Measurements from ENCODE around the gene CEP164.
"Not testable (repeated sequence)": the region's sequence is repeated elsewhere in the genome, so short reads cannot be mapped to it uniquely, and the experiment has no call there.

The CEP164 gene

DNA sequence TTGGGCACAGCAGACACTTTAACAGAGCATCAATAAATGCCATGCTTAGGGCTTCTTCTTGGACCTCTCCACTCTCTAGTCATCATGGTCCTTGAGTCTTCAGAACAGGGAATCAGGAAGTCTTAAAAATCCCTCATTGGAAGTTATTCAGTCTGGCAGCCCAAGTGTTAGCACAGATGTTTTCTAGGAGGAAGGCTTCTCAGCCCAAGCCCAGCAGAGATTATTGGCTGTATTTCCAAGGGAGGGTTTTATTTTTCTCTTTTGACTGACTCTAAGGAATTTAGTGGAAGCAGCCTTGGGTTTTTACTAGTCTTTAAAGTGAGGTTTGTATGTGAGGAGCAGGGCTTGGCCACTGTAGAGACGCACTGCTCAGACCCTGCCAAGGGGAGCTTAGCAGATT lies 41.9 kb downstream of the CEP164 start:
- DNase-seq = no peak

DNA sequence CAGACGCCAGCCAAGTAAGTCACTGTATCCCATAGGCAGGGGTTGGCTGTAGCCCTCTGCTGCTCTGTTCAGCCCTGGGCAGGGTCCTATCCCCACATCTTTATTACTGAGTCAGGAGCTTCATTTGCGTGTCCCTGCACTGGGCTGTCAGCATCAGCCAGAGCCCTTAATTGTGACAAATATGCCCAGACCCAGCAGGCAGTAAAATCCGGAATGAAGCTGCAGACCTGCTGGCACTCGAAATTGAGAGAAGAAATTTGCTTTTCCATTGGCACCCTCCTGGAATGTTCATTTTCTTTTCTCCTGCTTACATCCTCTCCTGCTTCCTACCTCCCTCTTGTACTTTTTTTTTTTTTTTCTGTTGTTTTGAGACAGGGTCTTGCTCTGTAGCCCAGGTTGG lies 43.8 kb downstream of the CEP164 start:
- no peak for DNase-seq

DNA sequence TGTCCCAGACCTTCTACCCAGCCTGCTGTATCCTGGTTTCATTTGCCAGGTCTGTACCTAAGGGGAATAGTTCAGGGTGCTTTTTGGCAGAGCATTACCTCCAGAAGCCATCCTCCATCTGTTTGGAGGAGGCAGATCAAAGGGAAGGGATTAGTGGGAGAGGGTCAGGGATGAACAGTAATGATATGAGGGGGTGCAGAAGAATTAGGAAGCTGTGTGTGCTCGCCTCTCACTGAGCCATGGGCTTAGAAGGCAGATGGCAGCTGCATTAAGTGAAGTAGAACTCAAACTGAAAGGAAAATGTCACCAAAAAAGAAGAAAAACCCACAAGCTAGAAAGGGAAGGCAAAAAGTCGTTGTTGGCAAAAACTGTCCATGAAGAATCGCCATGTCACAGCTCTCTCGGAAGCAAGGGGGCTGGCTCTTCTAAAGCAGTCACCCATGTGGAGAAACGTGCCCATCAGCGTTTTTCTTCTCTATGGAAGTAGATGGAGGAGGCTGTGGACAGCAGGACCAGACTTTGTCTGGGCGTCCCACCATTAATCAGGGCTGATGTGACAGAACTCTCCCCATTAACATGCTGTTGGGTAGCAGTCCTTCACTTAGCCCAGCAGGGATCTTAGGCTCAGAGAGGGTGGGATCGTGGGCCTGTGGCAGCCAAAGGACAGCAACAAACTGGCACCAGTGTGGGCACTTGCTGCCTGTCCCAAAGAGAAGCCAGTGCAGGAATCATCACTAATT lies 46.8 kb downstream of the CEP164 start:
- no peak for DNase-seq

DNA sequence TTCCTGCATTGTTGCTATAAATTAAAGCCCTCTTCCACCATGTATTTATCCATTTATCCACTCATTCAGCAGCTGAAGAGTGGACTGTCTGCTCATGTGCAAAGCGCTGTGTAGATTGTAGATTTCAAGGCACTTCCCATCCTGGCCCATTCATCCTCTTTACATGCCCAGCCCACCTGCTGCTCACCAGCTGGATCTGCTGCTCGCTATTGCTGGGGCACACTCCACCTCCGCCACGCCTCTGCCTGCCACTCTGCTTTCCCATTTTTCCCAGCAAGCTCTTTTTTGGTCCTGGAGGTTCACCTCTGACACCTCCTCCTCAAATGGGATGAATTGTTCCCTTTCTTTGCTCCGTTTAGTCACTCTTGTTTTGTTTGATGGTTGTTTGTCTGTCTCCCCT lies 48.3 kb downstream of the CEP164 start:
- no peak for DNase-seq

DNA sequence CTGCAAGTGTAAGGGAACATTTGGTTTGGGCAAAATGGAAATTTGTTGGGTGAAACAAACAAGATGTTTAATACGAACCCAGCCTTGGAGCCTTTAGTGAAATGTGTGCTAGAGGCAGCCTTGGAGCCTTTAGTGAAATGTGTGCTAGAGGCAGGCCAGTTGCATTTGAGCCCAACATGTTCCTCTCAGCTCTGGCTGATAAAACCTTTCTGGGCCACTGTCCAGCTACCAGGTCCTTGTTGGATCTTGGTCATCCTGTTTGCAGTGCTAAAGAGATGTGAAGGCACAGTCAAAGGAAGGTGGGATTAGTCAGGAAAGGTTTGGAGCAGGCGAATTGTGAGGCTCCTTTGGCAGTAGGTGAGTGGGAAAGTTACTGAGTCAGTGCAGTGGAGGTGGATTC lies 48.9 kb downstream of the CEP164 start:
- DNase-seq = no peak

DNA sequence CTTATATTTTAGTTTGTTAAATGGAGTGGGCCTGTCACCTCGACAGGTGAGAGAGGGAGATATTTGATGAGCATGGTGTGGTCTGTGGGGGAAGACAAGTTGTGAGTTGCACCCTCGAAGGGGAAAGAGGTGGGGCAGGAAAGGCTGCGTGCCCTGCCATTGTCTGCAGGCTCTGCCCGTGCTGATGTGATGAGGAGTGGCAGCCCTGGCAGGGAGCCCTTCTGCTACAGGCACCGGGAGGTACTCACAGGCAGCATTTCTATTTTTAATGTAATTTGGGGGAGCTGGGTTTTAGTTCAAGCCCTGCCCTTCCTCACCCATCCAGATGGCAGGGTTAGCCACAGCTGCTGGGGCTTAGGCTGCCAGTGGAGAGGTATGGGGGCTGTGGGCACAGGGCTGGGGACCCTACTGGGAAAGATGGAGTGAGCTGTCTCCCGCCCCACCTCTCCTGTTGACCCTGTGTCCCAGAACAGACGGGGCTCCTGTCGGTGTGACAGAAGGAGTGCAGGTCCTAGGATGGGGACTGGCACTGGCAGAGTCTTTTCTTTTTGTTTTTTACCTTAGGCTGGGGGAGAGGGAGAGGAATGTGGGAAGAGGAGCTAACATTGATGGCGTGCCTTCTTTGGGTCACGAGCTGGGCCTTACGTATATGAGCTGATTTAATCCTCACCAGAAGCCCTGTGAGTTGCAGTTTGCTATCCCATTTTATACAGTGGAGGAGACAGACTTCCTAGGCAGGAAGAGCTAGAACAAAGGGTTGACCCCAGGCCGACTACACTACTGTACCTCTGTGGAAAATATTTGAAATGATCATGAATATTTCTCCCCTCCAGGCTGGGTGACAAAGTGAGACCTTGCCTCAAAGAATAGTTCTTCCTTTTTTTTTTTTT lies 51.6 kb downstream of the CEP164 start:
- DNase-seq = no peak

DNA sequence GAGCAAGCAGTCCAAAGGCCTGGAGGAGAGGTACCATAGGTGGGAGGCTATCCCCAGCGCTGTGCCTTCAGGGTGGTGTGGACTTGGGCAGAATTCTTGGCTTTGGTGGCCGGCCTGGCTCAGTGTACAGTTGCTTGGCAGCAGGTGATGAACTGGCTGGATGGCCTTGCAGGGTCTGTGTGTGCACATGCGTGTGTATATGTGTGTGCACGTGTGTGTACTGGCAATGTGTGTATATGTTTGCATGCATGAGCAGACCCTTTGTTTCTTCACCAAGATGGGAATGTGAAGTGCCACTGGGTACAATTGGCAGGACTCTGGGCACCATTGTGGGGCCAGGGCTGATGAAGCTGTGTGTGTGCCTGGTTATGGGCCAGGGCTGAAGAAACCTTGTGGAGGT lies 53.0 kb downstream of the CEP164 start:
- no peak for DNase-seq

DNA sequence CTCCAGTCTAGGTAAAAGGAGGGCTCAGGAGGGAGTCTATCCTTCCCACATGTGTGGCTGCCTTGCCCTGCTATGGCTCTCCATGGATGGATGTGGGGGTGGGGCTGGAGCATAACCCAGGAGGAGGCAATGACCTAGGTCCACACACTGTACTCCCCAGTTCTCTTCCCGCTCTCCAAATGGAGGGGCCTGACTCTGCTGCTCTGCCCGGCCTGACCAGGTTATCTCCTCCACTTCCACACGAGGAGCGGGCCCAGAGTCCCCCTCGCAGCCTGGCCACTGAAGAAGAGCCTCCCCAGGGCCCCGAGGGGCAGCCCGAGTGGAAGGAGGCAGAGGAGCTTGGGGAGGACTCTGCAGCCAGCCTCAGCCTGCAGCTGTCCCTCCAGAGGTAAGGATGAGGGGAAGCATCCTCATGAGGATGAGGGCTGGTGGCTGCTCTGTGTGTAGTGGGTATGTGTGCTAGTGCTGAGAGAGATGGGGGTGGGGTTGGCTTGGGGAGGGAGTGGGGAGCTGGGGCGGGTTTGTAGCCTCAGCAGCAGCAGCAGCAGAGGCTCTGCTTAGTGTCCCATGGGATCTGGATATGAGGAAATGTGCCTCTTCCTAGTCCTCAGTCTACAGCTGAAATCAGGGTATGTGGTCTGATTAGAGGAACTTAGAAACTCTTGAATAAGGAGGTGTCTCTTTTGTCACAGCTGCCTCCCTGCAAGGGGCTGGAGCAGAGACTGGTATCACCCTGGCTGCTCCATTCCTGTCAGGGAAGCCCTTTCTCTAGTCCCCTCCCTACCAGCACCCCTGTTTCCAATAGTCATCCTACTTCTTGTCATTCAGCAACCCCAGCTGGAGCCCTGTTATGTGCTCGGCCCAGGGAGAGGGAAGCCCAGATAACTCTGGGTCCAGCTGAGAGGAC lies 54.1 kb downstream of the CEP164 start:
- DNase-seq = no peak

DNA sequence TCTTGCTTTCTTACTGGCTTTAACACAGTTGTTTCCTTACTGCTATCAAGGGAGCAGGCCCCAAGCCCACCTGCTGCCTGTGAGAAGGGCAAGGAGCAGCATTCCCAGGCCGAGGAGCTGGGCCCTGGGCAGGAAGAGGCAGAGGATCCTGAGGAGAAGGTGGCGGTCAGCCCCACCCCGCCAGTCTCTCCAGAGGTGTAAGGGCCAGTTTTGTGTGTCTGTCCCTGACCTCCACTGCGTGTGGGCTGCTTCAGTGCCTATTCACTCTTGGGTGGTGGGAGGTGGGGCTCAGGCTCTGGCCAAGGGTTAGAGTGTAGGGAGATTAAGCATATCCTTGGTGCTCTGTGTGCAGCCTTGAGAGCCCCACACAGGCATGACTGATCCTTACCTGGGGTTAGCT lies 55.1 kb downstream of the CEP164 start:
- DNase-seq = no peak

DNA sequence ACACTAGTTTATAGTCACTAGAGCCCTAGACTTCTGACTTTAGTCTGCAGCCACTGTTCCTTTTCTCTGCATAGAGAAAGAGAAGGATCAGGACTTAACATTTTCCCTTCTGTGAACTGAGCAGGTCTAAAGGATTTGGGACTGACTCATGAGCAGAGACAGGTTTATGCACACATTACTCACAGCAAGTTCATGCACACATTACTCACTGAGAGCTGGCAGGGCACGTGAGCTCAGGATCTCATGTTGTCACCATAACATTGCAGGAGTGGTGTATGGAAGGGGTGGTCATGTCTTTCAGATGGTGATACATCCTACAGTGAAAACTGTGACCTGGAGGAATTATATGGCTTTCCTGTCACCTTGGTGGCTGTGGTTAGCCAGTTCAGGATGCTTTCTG lies 56.4 kb downstream of the CEP164 start:
- no peak for DNase-seq

DNA sequence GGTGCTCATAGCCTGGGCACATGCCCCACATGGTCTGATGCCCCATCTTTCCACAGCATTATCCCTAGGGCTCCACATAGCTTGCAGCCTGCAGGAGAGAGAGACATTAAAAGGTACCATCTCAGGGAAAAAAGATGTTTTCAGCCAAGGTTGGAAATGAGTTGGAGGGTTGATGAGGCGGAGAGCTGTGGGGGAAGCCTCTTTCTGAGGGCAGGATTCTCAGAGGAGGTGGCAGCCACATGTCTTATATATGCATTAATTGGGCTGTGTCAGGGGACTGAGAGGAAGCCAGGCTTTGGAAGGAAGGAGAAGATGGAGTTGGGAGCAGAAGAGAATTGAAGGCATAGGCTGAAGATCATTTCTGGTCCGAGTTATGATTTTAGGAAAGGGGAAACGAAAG lies 57.8 kb downstream of the CEP164 start:
- no peak for DNase-seq

DNA sequence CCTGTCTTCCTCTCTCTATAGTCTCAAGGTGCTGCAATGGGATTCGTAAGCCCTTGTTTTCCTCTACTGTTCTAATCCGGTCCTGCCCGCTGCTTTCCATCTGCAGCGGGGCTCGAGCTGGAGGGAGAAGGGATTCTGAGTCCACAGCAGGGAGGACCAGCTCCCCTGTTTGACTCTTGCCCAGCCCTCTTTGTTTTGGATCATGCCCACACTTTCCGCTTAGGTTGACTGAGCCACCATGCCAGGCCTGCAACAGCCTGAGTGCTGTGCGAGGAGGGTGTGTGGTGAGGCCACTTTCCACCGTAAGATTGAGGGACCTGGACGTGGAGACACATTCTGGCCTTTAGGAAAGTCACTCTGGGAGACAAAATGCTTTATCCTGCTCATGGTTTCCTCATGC lies 58.3 kb downstream of the CEP164 start:
- DNase-seq = no peak

DNA sequence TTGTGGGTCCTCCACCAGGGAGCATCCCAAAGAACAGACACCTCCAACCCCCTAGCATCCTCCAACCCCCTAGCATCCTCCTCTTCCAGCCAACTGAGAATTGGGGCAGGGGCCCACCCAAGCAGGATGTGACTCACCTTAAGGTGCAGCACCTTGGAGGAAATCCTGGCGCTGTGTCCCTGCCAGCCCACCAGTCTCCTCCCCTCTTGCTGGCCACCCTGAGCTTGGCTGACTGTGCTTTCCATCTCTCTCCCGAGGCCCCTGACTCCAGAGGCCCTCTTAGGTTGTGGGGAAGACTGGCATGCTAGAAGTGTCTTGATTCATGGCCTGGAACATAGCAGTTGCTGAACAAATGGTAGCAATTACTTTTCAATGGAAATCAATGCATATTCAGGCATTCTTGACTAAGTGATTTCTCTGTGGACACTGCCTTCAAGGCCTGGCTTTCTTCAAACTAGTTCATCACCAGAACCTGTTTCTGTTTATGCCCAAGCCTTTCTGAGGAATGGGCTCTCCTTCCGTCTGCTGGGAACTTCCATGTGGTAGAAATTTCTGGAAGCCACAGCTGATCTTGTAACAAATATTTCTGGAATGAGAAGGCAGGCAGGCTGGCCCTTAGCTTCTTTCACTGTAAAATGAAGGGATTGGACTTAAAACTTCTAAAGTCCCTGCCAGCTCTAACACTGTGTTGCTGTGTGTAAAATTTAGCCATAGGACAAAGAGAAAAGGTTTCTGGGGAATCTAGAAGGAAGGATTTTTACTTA lies 60.5 kb downstream of the CEP164 start:
- no peak for DNase-seq

DNA sequence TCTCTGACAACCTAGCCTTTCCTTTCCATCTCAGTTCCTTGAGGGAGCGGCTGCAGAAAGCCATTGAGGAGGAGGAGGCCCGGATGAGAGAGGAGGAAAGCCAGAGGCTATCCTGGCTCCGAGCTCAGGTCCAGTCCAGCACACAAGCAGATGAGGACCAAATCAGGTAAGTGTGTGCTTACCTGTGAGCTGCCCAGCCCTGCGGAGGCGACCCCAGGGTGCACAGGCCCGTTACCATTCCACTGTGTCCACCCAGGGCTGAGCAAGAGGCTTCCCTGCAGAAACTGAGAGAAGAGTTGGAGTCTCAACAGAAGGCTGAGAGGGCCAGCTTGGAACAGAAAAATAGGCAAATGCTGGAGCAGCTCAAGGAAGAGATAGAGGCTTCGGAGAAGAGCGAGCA lies 63.1 kb downstream of the CEP164 start:
- DNase-seq = no peak

DNA sequence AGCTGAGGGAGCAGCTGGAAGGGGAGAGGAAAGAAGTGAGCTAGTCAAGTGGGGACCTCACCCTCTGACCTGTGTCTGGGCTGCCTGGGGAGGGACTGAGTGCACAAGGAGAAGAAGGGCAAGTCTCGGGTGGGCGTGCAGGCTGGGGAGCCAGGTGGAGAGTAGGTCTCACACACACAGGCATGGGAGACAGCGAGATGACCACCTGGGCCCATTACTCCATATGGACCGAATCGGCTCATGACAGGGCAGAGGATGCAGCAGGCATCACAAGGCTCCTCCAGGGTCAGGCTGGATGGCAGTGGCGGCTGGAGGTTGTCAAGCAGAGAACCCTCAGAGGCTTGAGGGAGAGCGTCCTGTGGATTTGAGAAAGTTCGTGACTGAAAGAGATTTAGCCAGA lies 63.5 kb downstream of the CEP164 start:
- no peak for DNase-seq

DNA sequence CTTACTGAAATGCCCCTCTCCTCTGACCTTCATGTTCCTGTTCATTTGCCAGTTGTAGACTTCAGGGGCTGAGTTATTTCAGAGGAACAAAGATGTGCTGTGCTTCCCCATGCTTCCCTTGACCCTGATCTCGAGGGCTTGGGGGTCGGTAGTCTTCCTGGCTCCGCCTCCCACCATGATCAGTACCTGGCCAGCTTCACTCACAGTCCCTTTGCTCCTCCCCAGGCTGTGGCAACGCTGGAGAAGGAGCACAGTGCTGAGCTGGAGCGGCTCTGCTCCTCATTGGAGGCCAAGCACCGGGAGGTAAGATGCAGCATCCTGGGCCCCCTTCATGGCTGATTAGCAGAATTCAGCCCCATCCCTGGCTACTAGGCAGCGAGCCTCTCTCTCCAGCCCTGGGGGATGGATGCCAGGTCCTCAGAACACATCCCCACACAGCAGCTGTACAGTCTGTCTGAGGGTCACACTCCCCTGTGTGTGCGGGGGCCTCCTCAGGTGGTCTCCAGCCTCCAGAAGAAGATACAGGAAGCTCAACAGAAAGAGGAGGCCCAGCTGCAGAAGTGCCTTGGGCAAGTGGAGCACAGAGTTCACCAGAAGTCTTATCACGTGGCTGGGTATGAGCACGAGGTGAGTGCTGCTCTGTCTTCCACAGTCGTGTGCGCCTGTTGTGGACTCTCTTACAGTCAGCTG lies 64.5 kb downstream of the CEP164 start:
- DNase-seq = no peak

DNA sequence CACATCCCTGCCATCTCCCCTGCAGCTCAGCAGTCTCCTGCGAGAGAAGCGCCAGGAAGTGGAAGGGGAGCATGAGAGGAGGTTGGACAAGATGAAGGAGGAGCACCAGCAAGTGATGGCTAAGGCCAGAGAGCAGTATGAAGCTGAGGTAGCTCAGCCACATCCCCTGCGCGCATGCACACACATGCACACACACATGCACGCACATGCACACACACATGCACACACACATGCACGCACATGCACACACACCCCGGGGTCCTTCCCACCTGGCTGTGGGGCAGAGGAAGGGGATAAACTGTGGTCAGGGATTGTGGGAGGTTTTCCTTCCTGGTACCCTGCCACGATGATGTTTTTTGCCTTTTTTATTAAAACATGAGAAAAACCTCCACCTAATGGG lies 65.3 kb downstream of the CEP164 start:
- DNase-seq = no peak

DNA sequence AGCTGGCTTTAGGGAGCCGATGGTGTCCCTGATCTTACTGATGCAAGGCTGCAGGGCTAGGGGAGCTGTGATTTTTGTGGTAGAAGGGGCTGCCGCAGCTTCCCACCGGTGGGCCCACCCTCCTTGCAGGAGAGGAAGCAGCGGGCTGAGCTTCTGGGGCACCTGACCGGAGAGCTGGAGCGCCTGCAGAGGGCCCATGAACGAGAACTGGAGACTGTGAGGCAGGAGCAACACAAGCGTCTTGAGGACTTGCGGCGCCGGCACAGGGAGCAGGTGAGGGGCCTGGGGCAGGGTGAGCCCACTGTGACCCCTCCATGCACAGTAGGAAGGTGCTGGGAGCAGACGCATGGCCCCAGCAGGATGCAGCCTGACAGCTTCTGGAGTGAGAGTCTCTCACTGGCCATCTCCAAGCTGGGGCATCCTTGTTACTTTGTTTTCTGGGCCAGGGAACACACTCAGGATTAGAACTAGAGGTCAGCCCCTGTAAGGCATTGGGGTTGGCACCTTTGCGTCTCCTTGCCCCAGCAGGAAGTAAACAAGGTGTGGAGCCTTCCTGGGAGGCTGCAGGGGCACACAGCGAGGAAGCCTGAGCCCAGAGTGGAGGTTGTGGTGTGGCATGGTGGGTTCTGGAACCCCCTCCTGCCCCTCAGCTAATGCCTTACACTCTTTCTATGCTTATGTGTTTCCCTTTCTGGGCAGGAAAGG lies 66.7 kb downstream of the CEP164 start:
- no peak for DNase-seq

DNA sequence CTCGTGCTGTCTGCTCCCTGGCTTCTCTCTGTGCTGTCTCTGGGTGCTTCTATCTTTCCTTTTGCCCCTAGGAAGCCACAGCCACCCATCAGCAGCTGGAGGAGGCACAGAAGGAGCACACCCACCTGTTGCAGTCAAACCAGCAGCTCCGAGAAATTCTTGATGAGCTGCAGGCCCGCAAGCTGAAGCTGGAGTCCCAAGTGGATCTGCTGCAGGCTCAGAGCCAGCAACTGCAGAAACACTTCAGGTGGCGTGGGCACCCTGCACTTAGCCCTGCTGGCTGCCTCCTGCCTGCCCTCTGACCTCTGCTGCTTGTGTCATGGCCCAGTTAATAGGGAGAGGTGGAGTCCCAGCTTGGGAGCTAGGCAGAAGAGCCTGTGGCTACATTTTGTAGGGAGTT lies 67.8 kb downstream of the CEP164 start:
- no peak for DNase-seq

DNA sequence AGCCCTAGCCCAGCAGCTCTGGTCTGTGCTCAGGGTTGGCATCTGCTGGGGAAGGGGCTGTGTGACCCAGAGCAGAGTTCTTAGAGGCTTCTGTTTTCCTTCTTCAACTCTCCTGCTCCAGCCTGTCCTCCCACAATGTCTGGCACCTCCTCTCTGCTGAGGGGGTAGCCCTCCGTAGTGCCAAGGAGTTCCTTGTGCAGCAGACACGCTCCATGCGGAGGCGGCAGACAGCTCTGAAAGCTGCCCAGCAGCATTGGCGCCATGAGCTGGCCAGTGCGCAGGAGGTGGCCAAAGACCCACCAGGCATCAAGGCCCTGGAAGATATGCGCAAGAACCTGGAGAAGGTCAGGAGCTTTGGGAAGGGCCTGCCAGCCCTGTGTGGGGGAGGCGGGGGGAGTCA lies 69.3 kb downstream of the CEP164 start:
- no peak for DNase-seq

DNA sequence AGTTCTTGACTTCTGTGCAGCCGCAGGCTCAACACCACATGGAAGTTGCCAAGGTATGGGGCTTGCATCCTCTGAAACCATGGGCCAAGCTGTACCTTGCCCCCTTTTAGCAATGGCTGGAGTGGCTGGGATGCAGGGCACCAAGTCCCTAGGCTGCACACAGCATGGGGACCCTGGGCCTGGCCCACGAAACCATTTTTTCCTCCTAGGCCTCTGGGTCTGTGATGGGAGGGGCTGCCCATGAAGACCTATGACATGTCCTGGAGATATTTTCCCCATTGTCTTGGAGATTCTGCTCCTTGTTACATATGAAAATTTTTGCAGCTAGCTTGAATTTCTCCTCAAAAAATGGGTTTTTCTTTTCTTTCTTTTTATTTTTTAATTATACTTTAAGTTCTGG lies 71.0 kb downstream of the CEP164 start:
- DNase-seq = not testable (repeated sequence)

Measured in activated T-cell treated with anti-CD3 and anti-CD28 coated beads, Interleukin-2, amount 50 U/mL, for 1 hour (primary cell).